Retinal pigment epithelial cell (primary cell): ENCODE data around the gene LRRC4C.

Experiments used
- DNase-seq: peaks from one replicate; pipeline ENCODE4 v3.0.0-alpha.2; 2010; ENCODE audit warnings: low read depth
- H3K4me3 ChIP-seq: 2 replicates; pipeline ENCODE4 v1.5.1; 2011; ENCODE audit warnings: mild to moderate bottlenecking, low read length, control low read depth, moderate library complexity
- CTCF ChIP-seq: conservative IDR thresholded peaks from 2 replicates; pipeline ENCODE4 v1.5.1; 2011; ENCODE audit warnings: low read depth, low read length, control low read depth, inconsistent platforms

LRRC4C gene

GRCh38 chr11:40435344-40435743, 1024.1 kb downstream of the LRRC4C start:
- no peak for DNase-seq
- no peak for TF ChIP-seq CTCF
- H3K4me3 ChIP-seq: no peak overlapping the region

GRCh38 chr11:40434926-40435325, 1024.5 kb downstream of the LRRC4C start:
- no peak overlapping the region for H3K4me3 ChIP-seq
- DNase-seq: no peak
- TF ChIP-seq CTCF: no peak

- no peak for TF ChIP-seq CTCF
- no peak for DNase-seq
- no peak overlapping the region for H3K4me3 ChIP-seq
Observed at GRCh38 chr11:40432358-40432757, 1027.1 kb downstream of the LRRC4C start.

- DNase-seq: no peak
- no peak overlapping the region for H3K4me3 ChIP-seq
- peak; percentile 7 for TF ChIP-seq CTCF
Observed at GRCh38 chr11:40425168-40425567, 1034.3 kb downstream of the LRRC4C start.

- no peak for TF ChIP-seq CTCF
- no peak overlapping the region for H3K4me3 ChIP-seq
- DNase-seq: no peak
Observed at GRCh38 chr11:40421208-40421981, 1038.1 kb downstream of the LRRC4C start.

GRCh38 chr11:40417627-40418026, 1041.8 kb downstream of the LRRC4C start:
- no peak for TF ChIP-seq CTCF
- no peak overlapping the region for H3K4me3 ChIP-seq
- DNase-seq: no peak

- DNase-seq: no peak
- no peak overlapping the region for H3K4me3 ChIP-seq
- no peak for TF ChIP-seq CTCF
Observed at GRCh38 chr11:40407355-40407754, 1052.1 kb downstream of the LRRC4C start.
